WTC11 (cell line): ENCODE measurements around the gene FGFR3.

Experiments used
- JUN ChIP-seq: sonication (generic); formaldehyde crosslinking; IDR thresholded peaks from 2 replicates; pipeline ENCODE4 v1.8.0; 2023; ENCODE audit warnings: mild to moderate bottlenecking, missing genetic modification reagents
- SMAD3 ChIP-seq: sonication (generic); formaldehyde crosslinking; IDR thresholded peaks from 2 replicates; pipeline ENCODE4 v1.8.0; 2022; ENCODE audit warnings: missing genetic modification reagents, mild to moderate bottlenecking, borderline replicate concordance
- SP1 ChIP-seq: sonication (generic); formaldehyde crosslinking; conservative IDR thresholded peaks from 2 replicates; pipeline ENCODE4 v1.8.1; 2022; ENCODE audit warnings: missing genetic modification reagents
- ZNF138 ChIP-seq: sonication (generic); formaldehyde crosslinking; conservative IDR thresholded peaks from 2 replicates; pipeline ENCODE4 v1.8.1; 2022; ENCODE audit warnings: mild to moderate bottlenecking, moderate library complexity, missing genetic modification reagents
- TF ChIP-seq, protein P1 (sequence below): sonication (generic); formaldehyde crosslinking; IDR thresholded peaks from 2 replicates; pipeline ENCODE4 v1.8.0; 2022; ENCODE audit warnings: mild to moderate bottlenecking, missing genetic modification reagents
- TF ChIP-seq, protein P2 (sequence below): sonication (generic); formaldehyde crosslinking; IDR thresholded peaks from 2 replicates; pipeline ENCODE4 v1.8.1; 2023; ENCODE audit warnings: mild to moderate bottlenecking, missing genetic modification reagents, moderate library complexity
- TF ChIP-seq, protein P3 (sequence below): fragments of 200-600 bp; IDR thresholded peaks from 2 replicates; pipeline ENCODE4 v1.8.0; 2022; ENCODE audit warnings: antibody characterized with exemption
- TF ChIP-seq, protein P4 (sequence below): sonication (generic); formaldehyde crosslinking; IDR thresholded peaks from 2 replicates; pipeline ENCODE4 v1.8.0; 2022; ENCODE audit warnings: mild to moderate bottlenecking, missing genetic modification reagents

DNA sequence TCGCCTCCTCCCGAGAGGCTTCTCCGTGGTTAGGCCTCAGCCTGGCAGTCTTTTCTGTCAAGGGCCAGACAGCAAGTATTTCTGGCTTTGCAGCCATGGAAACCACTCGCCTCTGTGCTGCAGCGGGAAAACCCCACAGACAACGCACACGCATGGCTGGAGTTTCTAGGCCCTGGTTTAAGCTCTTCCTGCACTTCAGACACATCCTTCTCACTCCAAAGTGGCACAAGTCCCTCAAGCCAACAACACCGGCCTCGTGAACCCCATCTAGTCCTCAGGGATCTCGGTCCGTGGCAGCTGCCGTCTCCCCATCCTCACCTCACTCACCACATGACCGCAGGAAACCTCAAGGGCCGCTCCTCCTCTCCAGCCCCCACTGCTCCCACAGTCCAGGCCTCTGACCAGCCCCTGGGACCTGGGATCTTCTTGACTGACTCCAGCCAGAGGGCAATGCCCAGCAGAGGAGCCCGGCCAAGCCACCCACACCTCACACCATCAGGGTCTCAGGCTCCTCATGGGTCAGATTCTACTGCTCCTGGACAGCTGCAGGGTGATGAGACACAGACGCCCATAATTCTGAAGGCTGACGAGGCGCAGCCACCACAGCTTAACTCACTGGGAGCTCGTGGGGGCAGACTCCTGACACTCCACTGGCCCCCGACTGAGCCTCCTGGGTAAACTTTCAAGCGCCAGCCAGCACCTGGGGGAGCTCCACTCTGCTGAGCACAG is 41.1 kb downstream of the FGFR3 start:
- TF ChIP-seq, protein P1, sequence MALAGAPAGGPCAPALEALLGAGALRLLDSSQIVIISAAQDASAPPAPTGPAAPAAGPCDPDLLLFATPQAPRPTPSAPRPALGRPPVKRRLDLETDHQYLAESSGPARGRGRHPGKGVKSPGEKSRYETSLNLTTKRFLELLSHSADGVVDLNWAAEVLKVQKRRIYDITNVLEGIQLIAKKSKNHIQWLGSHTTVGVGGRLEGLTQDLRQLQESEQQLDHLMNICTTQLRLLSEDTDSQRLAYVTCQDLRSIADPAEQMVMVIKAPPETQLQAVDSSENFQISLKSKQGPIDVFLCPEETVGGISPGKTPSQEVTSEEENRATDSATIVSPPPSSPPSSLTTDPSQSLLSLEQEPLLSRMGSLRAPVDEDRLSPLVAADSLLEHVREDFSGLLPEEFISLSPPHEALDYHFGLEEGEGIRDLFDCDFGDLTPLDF (CRISPR knock-in tag): no peak
- TF ChIP-seq SMAD3 (CRISPR knock-in tag) (no peak), SP1 (CRISPR knock-in tag) (no peak), ZNF138 (CRISPR knock-in tag) (no peak), JUN (CRISPR knock-in tag) (no peak)
- TF ChIP-seq, protein P2, sequence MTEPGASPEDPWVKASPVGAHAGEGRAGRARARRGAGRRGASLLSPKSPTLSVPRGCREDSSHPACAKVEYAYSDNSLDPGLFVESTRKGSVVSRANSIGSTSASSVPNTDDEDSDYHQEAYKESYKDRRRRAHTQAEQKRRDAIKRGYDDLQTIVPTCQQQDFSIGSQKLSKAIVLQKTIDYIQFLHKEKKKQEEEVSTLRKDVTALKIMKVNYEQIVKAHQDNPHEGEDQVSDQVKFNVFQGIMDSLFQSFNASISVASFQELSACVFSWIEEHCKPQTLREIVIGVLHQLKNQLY (CRISPR knock-in tag): no peak
- TF ChIP-seq, protein P3, sequence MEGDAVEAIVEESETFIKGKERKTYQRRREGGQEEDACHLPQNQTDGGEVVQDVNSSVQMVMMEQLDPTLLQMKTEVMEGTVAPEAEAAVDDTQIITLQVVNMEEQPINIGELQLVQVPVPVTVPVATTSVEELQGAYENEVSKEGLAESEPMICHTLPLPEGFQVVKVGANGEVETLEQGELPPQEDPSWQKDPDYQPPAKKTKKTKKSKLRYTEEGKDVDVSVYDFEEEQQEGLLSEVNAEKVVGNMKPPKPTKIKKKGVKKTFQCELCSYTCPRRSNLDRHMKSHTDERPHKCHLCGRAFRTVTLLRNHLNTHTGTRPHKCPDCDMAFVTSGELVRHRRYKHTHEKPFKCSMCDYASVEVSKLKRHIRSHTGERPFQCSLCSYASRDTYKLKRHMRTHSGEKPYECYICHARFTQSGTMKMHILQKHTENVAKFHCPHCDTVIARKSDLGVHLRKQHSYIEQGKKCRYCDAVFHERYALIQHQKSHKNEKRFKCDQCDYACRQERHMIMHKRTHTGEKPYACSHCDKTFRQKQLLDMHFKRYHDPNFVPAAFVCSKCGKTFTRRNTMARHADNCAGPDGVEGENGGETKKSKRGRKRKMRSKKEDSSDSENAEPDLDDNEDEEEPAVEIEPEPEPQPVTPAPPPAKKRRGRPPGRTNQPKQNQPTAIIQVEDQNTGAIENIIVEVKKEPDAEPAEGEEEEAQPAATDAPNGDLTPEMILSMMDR: no peak
- TF ChIP-seq, protein P4, sequence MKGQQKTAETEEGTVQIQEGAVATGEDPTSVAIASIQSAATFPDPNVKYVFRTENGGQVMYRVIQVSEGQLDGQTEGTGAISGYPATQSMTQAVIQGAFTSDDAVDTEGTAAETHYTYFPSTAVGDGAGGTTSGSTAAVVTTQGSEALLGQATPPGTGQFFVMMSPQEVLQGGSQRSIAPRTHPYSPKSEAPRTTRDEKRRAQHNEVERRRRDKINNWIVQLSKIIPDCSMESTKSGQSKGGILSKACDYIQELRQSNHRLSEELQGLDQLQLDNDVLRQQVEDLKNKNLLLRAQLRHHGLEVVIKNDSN (CRISPR knock-in tag): no peak
